ENCODE results near the gene NAA80.

DNA sequence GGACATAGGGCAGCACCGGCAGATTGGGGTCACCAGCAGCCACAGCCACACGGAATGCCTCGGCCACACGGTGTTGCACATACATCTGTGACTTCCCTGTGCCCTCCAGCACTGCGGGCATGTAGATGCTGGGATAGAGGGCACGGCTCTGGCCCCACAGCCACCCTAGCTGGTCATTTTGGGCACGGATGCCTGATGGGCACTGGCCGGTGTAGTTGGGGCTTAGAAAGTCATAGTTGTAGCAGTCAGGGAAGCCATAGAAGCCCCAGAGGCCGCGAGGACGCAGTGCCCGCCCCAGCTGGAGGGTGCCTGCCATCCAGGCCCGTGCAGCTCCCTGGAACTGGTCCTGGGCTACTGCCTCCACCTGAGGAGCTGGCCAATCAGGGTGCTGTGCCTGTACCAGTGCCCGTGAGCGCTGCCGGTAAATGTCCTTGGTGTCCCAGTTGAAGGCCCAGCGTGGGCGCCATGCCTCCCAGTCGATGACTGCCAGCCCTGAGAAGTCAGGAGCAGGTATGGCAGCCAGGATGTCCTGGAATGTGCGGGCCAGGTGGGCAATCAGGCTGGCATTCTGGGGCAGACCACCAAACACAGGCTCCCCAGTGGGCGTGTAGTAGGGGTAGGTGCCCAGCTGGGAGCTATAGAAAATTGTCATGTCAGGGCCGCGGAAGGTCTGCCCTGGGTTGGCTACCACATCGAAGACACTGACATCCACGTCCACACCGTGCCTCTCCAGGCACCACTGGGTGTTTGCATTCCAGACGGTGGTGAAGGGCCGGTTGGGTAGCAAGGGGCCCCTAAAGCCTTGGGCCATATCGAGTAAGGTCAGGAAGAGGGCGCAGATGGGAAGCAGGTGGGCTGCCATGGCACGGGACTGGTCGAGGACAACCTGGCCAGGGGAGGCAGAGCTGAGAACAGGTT is 3.1 kb upstream of the NAA80 start:
- no peak for TF ChIP-seq YY1 (IDR thresholded peaks at IDR 0.05; ENCODE audit: low read depth)
- no peak for TF ChIP-seq TCF12 (IDR thresholded peaks at IDR 0.05; ENCODE audit: low read depth)
- TF ChIP-seq EP300 (IDR thresholded peaks at IDR 0.05; ENCODE audit: borderline replicate concordance): no peak
- TF ChIP-seq, protein P1, sequence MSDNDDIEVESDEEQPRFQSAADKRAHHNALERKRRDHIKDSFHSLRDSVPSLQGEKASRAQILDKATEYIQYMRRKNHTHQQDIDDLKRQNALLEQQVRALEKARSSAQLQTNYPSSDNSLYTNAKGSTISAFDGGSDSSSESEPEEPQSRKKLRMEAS (IDR thresholded peaks at IDR 0.05): no peak
- TF ChIP-seq, protein P2, sequence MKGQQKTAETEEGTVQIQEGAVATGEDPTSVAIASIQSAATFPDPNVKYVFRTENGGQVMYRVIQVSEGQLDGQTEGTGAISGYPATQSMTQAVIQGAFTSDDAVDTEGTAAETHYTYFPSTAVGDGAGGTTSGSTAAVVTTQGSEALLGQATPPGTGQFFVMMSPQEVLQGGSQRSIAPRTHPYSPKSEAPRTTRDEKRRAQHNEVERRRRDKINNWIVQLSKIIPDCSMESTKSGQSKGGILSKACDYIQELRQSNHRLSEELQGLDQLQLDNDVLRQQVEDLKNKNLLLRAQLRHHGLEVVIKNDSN (IDR thresholded peaks at IDR 0.05): no peak
- TF ChIP-seq FOXM1 (IDR thresholded peaks at IDR 0.05; ENCODE audit: borderline replicate concordance, low read depth): no peak
- no peak for TF ChIP-seq RAD21 (IDR thresholded peaks at IDR 0.05; ENCODE audit: low read depth)
- TF ChIP-seq, protein P3, sequence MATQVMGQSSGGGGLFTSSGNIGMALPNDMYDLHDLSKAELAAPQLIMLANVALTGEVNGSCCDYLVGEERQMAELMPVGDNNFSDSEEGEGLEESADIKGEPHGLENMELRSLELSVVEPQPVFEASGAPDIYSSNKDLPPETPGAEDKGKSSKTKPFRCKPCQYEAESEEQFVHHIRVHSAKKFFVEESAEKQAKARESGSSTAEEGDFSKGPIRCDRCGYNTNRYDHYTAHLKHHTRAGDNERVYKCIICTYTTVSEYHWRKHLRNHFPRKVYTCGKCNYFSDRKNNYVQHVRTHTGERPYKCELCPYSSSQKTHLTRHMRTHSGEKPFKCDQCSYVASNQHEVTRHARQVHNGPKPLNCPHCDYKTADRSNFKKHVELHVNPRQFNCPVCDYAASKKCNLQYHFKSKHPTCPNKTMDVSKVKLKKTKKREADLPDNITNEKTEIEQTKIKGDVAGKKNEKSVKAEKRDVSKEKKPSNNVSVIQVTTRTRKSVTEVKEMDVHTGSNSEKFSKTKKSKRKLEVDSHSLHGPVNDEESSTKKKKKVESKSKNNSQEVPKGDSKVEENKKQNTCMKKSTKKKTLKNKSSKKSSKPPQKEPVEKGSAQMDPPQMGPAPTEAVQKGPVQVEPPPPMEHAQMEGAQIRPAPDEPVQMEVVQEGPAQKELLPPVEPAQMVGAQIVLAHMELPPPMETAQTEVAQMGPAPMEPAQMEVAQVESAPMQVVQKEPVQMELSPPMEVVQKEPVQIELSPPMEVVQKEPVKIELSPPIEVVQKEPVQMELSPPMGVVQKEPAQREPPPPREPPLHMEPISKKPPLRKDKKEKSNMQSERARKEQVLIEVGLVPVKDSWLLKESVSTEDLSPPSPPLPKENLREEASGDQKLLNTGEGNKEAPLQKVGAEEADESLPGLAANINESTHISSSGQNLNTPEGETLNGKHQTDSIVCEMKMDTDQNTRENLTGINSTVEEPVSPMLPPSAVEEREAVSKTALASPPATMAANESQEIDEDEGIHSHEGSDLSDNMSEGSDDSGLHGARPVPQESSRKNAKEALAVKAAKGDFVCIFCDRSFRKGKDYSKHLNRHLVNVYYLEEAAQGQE (IDR thresholded peaks at IDR 0.05; ENCODE audit: low read depth): no peak
- TF ChIP-seq NFIC (IDR thresholded peaks at IDR 0.05): no peak
- TF ChIP-seq CREB1 (IDR thresholded peaks at IDR 0.05; ENCODE audit: low read depth): no peak
- no peak for TF ChIP-seq TAF1 (IDR thresholded peaks at IDR 0.05; ENCODE audit: low read depth)
- no peak for TF ChIP-seq CEBPB (IDR thresholded peaks at IDR 0.05)
- TF ChIP-seq TEAD4 (IDR thresholded peaks at IDR 0.05): no peak
- TF ChIP-seq EGR1 (IDR thresholded peaks at IDR 0.05): no peak
